GM13976 (cell line): ENCODE measurements around the gene ZNF385A.
A peak's percentile ranks its signal among the peaks of the same experiment; 100 is the strongest.

ENCODE experiments used
- DNase-seq: peaks from one replicate; pipeline ENCODE4 v3.0.0; 2012; ENCODE audit warnings: low spot score
- in situ Hi-C: fragments of 300-500 bp; cut with MboI; formaldehyde crosslinking; loops from one replicate; pipeline ENCODE4 v1.12.0; 2022; ENCODE audit warnings: low sequenced_read_pairs, mixed read lengths, inconsistent platforms; ENCODE audit not compliant: unreplicated experiment
- TF ChIP-seq, protein P1 (sequence below): IDR thresholded peaks from 2 replicates; pipeline ENCODE4 v1.5.1; 2012; ENCODE audit warnings: borderline replicate concordance, mild to moderate bottlenecking; ENCODE audit not compliant: insufficient read depth; ENCODE audit errors: extremely low read depth, missing control alignments, control extremely low read depth

ZNF385A gene

DNA sequence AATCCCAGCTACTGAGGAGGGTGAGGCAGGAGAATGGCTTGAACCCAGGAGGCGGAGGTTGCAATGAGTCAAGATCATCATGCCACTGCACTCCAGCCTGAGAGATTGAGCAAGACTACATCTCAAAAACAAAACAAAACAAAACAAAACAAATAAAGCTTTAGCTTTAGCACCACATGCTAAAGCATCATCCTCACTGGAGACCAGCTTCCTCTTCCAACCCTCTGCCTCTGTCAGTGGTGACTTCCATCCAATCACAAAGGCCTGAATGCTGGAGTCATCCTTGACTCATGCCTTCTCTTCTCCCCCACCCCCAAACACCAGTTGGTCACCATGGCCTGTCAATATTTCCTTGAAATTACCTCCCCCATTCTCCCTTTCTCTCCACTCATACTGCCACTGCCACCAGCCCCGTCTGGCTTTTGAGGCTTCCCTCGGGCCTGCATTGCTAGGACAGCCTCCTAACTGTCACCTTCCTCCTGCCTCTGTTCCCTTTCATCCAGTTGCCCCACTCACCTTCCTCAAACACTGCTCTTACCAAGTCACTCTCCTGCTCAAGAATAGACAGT lies 1.4 kb downstream of the ZNF385A start:
- DNase-seq: no peak
- TF ChIP-seq, protein P1, sequence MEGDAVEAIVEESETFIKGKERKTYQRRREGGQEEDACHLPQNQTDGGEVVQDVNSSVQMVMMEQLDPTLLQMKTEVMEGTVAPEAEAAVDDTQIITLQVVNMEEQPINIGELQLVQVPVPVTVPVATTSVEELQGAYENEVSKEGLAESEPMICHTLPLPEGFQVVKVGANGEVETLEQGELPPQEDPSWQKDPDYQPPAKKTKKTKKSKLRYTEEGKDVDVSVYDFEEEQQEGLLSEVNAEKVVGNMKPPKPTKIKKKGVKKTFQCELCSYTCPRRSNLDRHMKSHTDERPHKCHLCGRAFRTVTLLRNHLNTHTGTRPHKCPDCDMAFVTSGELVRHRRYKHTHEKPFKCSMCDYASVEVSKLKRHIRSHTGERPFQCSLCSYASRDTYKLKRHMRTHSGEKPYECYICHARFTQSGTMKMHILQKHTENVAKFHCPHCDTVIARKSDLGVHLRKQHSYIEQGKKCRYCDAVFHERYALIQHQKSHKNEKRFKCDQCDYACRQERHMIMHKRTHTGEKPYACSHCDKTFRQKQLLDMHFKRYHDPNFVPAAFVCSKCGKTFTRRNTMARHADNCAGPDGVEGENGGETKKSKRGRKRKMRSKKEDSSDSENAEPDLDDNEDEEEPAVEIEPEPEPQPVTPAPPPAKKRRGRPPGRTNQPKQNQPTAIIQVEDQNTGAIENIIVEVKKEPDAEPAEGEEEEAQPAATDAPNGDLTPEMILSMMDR: no peak
- in situ Hi-C loops: no loop called here

- in situ Hi-C loops: no loop called here
- DNase-seq: no peak
- TF ChIP-seq, protein P1: no peak
These were observed 3.4 kb downstream of the ZNF385A start for GRCh38 chr12:54381136-54381535.

GRCh38 chr12:54379398-54380201 lies 4.9 kb downstream of the ZNF385A start:
- peak; percentile 94 for DNase-seq
- in situ Hi-C loops: no loop called here
- TF ChIP-seq, protein P1: peak; percentile 100

GRCh38 chr12:54378796-54379397 lies 5.6 kb downstream of the ZNF385A start:
- TF ChIP-seq, protein P1: no peak
- in situ Hi-C loops: no loop called here
- DNase-seq: no peak

DNA sequence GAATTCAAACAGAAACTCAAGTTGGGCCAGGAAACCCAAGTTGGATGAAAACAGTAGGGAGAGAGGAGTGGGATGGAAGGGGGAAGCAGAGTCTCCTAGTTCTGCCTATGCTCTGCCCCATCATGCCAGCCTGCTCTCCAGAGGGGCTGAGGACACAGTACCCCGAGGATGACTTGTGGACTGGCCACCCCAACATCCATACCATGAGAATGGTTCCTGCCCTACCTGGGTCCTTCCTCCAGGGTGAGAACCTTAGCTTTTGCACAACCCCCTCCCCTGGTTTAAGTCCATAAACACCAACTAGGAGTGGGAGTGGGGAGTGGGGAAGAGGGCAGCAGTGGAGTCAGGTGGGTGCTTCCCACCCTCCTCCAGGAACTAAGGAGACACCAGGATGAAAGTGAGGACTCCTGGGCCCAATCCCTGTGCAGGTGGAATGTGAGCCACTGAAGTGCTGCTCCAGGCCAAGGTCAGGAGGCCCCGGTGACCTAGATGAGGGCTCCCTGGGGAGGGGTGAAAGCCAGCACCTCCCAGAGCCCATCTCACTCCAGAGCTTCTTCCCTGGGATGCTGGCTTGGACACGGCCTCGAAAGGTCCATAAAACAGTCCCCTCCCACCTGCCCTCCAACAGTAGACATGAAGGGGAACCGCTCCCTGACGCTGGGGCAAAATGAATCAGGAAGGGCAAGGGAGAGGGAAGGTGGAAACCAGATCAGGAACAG lies 6.6 kb downstream of the ZNF385A start:
- TF ChIP-seq, protein P1: no peak
- in situ Hi-C loops: no loop called here
- no peak for DNase-seq

DNA sequence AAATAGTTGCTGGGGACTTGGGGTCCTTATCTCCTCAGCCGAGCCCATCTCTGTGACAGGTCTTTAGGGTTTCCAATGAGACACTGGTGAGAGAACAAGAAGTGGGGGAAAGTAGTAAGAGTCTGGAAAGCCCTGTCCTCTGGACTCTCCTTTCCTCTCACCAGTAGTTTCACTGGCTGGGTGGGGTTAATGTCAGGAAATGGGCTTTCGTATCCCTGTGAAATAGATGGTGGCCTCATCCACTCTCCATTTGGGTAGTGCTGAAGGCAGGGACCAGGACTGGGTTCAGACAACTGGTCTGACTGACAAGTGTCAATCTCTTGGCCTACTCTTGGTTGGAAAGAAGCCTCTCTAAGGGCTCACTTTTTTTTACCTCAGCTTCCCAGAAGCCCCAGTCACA lies 7.5 kb downstream of the ZNF385A start:
- in situ Hi-C loops: no loop called here

More for the DNA sequence above, 7.5 kb downstream of the ZNF385A start:
- TF ChIP-seq, protein P1: no peak
- DNase-seq: no peak
